Uterus (tissue), 4 donors: ENCODE data around the gene GM2A. TPM values are rescaled to one million over a fixed set of nuclear protein-coding genes. Genes with fewer than 3 reads are reported as not detected.

Source experiments
- DNase-seq, 2 donors: peaks; one replicate each; pipeline ENCODE4 v3.0.0-alpha.2; 2019 to 2020
- H3K27ac ChIP-seq, 2 donors: fragments of 200-600 bp; sonication (generic); 1 replicate in 1 of 2; 2 replicates in 1 of 2; pipeline ENCODE4 v1.5.1; 2016 to 2018
- H3K27me3 ChIP-seq, 2 donors: fragments of 200-600 bp; sonication (generic); one replicate each; pipeline ENCODE4 v1.5.1; 2018 to 2019; ENCODE audit warnings: control low read depth in 1 of 2
- H3K36me3 ChIP-seq, 2 donors: fragments of 200-600 bp; sonication (generic); one replicate each; pipeline ENCODE4 v1.5.1; 2019; ENCODE audit warnings: control low read depth in 1 of 2
- H3K4me1 ChIP-seq, 2 donors: fragments of 200-600 bp; sonication (generic); one replicate each; pipeline ENCODE4 v1.5.1; 2018 to 2019; ENCODE audit warnings: control low read depth in 1 of 2
- H3K4me3 ChIP-seq, 2 donors: fragments of 200-600 bp; sonication (generic); 1 replicate in 1 of 2; 2 replicates in 1 of 2; pipeline ENCODE4 v1.5.1; 2018 to 2019; ENCODE audit warnings: mild to moderate bottlenecking in 1 of 2
- H3K9me3 ChIP-seq, 2 donors: fragments of 200-600 bp; sonication (generic); one replicate each; pipeline ENCODE4 v1.5.1; 2019; ENCODE audit warnings: control low read depth in 1 of 2
- CTCF ChIP-seq, 4 experiments: fragments of 200-600 bp in 2 of 4; fragments of 450-650 bp in 2 of 4; sonication (generic) in 2 of 4; IDR thresholded peaks; one replicate each; pipeline ENCODE4 v1.5.1; 2016 to 2019; ENCODE audit warnings: antibody characterized with exemption in 4 of 4, mild to moderate bottlenecking in 2 of 4, moderate library complexity in 1 of 4
- POLR2A ChIP-seq, 2 donors: fragments of 450-650 bp; IDR thresholded peaks; one replicate each; pipeline ENCODE4 v1.6.1; 2016; ENCODE audit warnings: antibody characterized with exemption in 2 of 2, mild to moderate bottlenecking in 1 of 2, moderate library complexity in 1 of 2
- intact Hi-C: fragments of 100-400 bp; cut with DNase I; formaldehyde crosslinking; loops from one replicate; pipeline ENCODE4 v1.15.1; 2023; ENCODE audit warnings: low total_unique reads
- total RNA-seq, 4 donors: library from RNA; depleted of rRNA in 3 of 4; stranded (reverse); fragments of >200 nt in 3 of 4; gene quantifications; one replicate each; pipeline versions ENCODE4 v1.1.0 to v1.2.4, GENCODE V29; 2014 to 2023
- donor health status: DM: yes; HTN: yes; CAD: no.

Gene GM2A
- total RNA-seq, 4 donors from 2014 or later = 14.7 to 33.8 (median 23.8) TPM

GRCh38 chr5:151293624-151294023, 40.6 kb downstream of the GM2A start:
- TF ChIP-seq CTCF (IDR thresholded peaks at IDR 0.05) (no peak), POLR2A (IDR thresholded peaks at IDR 0.05) (no peak)
- no peaks in the 10 kb centered on the region for H3K36me3 ChIP-seq
- H3K27me3 ChIP-seq = no peaks in the 10 kb centered on the region
- intact Hi-C loops = no loop called here
- H3K4me3 ChIP-seq = no peak overlapping the region
- DNase-seq = no peak
- H3K27ac ChIP-seq = no peak overlapping the region
- no peaks in the 10 kb centered on the region for H3K4me1 ChIP-seq
- no peaks in the 10 kb centered on the region for H3K9me3 ChIP-seq

GRCh38 chr5:151295138-151295537, 42.2 kb downstream of the GM2A start:
- H3K4me1 ChIP-seq = no peaks in the 10 kb centered on the region
- no peaks in the 10 kb centered on the region for H3K9me3 ChIP-seq
- no peak for DNase-seq
- no peaks in the 10 kb centered on the region for H3K36me3 ChIP-seq
- H3K4me3 ChIP-seq = no peak overlapping the region
- intact Hi-C loops = no loop called here
- H3K27me3 ChIP-seq = no peaks in the 10 kb centered on the region
- TF ChIP-seq POLR2A (IDR thresholded peaks at IDR 0.05) (no peak), CTCF (IDR thresholded peaks at IDR 0.05) (no peak)
- no peak overlapping the region for H3K27ac ChIP-seq

- Histone ChIP-seq H3K4me1 (no peaks in the 10 kb centered on the region), H3K9me3 (no peaks in the 10 kb centered on the region), H3K4me3 (no peak overlapping the region), H3K27ac (no peak overlapping the region), H3K27me3 (no peaks in the 10 kb centered on the region), H3K36me3 (no peaks in the 10 kb centered on the region)
- intact Hi-C loops = no loop called here
- no peak for TF ChIP-seq POLR2A (IDR thresholded peaks at IDR 0.05)
- no peak for TF ChIP-seq CTCF (IDR thresholded peaks at IDR 0.05)
- DNase-seq = no peak
Measured at GRCh38 chr5:151295791-151296477, 42.9 kb downstream of the GM2A start.

GRCh38 chr5:151296478-151296830, 43.5 kb downstream of the GM2A start:
- Histone ChIP-seq H3K27ac (no peak overlapping the region), H3K27me3 (no peaks in the 10 kb centered on the region), H3K9me3 (no peaks in the 10 kb centered on the region), H3K4me1 (no peaks in the 10 kb centered on the region), H3K36me3 (no peaks in the 10 kb centered on the region), H3K4me3 (no peak overlapping the region)
- TF ChIP-seq CTCF (IDR thresholded peaks at IDR 0.05) = no peak
- no peak for TF ChIP-seq POLR2A (IDR thresholded peaks at IDR 0.05)
- no peak for DNase-seq
- intact Hi-C loops = no loop called here

GRCh38 chr5:151296974-151297373, 44.0 kb downstream of the GM2A start:
- intact Hi-C loops = no loop called here
- Histone ChIP-seq H3K27ac (no peak overlapping the region), H3K27me3 (no peaks in the 10 kb centered on the region), H3K4me1 (no peaks in the 10 kb centered on the region), H3K9me3 (no peaks in the 10 kb centered on the region), H3K36me3 (no peaks in the 10 kb centered on the region), H3K4me3 (no peak overlapping the region)
- TF ChIP-seq POLR2A (IDR thresholded peaks at IDR 0.05) = no peak
- no peak for TF ChIP-seq CTCF (IDR thresholded peaks at IDR 0.05)
- DNase-seq = no peak
